HT1080 (cell line): Measurements from ENCODE around the gene FMN2. TPM values are rescaled to one million over a fixed set of nuclear protein-coding genes. Genes with fewer than 3 reads are reported as not detected.
A peak's percentile ranks its signal among the peaks of the same experiment; 100 is the strongest.

ENCODE experiments used
- DNase-seq: peaks from one replicate; pipeline ENCODE4 v3.0.0-alpha.2; 2015; ENCODE audit warnings: low read depth
- total RNA-seq: library from RNA; depleted of rRNA; stranded (reverse); fragments of >200 nt; shearing (Covaris generic); gene quantifications from 2 replicates; pipeline ENCODE4 v1.2.3, GENCODE V29; 2014

FMN2 gene
- total RNA-seq, 1 experiment from 2014 or later: 1.3 TPM

DNA sequence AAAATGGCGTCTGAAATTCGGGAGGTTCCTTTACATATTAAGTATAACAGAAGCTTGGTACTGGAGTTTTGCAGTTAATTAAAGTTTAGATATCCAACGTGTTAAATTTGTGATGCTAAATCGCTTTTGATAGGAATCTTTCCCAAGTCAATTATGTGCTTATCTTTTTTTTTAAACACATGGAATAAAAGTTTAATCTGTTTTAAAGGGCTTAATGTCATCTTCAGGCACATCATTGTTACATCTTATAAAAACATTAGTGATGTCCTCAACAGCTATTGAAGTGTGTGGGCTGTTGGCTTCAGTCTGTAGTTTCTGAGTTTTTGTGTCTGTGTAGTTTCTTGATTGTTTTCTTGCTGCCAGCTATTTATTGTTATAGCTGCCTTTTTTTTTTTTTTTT, 5.3 kb downstream of the FMN2 start:
- no peak for DNase-seq

DNA sequence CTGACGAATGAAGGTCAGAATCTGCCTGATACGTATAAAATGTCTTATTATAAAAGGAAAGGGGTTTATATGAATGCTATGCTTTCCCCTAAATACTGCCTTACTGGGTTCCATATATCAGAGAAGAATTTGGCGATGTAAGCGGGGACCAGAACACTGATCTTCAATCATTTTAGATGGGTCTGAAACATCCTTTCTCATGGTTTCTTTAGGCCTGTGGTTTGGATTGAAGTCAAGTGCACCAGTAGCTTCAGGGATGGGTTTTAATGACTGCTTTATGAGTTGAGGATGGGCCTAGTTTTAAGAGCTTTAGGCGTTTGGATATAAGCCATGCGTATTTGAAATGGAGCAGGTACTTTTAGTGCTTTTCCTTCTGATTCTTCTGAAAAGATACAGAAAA, 6.9 kb downstream of the FMN2 start:
- DNase-seq: no peak

DNA sequence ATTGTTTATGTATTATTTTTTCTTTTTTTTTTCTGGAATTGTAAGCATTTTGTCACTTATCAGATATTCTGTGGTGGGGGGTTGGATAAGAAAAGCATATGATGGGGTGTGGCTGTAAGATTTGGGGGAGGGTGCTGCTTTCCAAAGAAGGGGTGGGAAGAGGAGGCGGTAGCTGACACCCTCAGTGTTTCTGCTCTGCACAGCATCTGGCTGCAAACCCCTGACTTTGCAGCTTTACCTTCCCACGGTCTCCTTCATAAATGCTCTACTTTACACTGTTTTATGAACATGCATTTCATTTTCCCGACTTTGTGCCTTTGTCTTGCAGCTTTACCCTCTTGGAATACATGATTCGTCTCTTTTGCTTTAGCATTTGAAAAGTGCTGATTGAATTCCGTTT, 7.6 kb downstream of the FMN2 start:
- no peak for DNase-seq

GRCh38 chr1:240099748-240100147, 8.1 kb downstream of the FMN2 start:
- no peak for DNase-seq

DNA sequence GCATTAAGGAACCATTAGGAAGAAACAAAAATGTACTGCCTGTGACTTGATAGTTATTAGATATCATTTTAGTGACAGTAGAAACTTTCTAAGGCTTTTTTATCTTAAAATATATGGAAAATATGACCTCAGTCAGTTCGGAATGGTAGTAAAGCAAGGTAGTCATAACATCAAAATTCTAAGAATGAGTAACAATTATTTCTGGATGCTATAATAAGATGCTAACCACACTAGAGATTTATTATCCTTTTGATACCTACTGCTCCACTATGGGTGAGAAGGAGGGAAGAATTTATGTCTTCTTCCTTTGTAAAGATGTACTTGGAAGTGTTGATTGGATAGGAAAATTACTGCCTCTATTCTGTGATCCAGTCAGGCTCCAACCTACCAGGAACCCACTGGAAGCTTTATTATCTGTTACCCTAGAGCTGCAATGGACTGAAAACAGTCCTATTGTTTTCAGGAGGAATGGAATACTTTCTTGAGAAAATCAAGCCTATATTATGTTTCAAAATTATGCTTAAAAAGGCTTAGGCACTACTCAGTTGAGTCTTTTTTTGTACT, 8.8 kb downstream of the FMN2 start:
- peak; percentile 49 for DNase-seq

- no peak for DNase-seq
Measured at GRCh38 chr1:240101306-240101705, 9.6 kb downstream of the FMN2 start.

GRCh38 chr1:240101737-240102136, 10.1 kb downstream of the FMN2 start:
- DNase-seq: no peak

DNA sequence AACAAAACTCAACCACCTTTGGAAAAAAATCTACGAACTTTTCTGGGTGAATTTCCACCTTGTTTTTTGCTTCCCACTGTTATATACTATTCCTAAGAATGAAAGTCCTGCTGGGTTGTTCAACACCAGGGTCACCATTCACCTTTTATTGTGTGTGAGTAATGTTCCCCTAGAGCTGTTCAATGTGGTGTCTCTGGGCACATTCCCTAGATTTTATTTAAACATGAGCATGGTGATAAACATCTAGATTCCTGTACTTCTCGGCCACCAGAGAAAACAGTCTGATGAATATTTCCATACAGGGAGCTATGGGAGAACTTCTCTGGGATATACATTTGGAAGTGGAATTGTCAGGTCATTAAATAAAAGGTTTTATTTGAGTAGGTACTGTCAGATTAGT, 13.0 kb downstream of the FMN2 start:
- DNase-seq: no peak

DNA sequence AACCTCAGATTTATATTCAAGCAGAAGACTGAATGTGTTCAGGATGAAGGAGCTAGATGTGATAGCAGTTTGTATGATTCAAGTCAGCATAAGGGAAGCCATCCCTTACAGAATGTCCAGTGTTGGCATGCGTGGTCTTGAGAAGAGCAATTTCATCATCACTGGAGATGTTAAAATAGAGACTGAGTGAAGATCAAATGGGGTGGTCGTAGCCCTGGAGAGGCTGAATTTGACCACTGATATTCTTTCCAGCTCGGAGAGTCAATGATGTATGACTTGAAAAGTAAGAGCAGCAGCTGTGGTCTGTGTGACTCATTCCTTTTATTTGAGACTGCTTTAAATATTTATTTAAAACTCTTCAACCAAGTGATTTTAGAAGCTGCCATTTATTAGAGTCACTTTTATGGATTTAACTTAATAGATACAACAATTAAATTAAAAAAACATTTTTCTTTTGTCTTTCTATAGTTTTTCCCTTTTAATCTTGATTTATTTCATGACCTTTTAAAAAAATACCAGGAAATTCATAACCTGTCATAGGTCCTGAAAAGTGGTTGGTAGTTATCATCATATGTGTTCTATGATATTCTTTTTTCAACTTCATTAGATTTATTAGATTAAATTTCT, 15.5 kb downstream of the FMN2 start:
- DNase-seq: peak; percentile 52

- no peak for DNase-seq
Measured at GRCh38 chr1:240109130-240109529, 17.4 kb downstream of the FMN2 start.

- no peak for DNase-seq
Measured at GRCh38 chr1:240109920-240110636, 18.4 kb downstream of the FMN2 start.

- no peak for DNase-seq
Measured at GRCh38 chr1:240111558-240111957, 19.9 kb downstream of the FMN2 start.

- no peak for DNase-seq
Measured at GRCh38 chr1:240114222-240114621, 22.5 kb downstream of the FMN2 start.

- no peak for DNase-seq
Measured at GRCh38 chr1:240115831-240116230, 24.1 kb downstream of the FMN2 start.

GRCh38 chr1:240116831-240117769, 25.4 kb downstream of the FMN2 start:
- peak; percentile 30 for DNase-seq

- no peak for DNase-seq
Measured at GRCh38 chr1:240117930-240118329, 26.2 kb downstream of the FMN2 start.

GRCh38 chr1:240122639-240123613, 31.2 kb downstream of the FMN2 start:
- peak; percentile 20 for DNase-seq

GRCh38 chr1:240126821-240127220, 35.1 kb downstream of the FMN2 start:
- peak; percentile 73 for DNase-seq

GRCh38 chr1:240128366-240128765, 36.7 kb downstream of the FMN2 start:
- no peak for DNase-seq

DNA sequence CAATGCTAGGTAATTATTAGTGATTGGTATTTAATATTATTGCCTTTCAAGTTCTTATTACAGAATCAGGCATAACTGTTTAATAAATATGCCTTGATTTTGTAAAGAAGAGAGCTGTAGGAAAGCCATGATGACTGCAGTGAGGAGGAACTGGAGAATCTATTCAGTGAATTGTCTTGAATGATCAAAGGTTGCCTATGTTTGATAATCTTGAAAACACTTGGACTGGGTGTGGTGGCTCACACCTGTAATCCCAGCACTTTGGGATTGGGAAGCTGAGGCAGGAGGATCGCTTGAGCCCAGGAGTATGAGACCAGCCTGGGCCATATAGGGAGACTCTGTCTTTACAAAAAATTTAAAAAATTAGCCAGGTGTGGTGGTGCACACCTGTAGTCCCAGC, 42.4 kb downstream of the FMN2 start:
- no peak for DNase-seq

DNA sequence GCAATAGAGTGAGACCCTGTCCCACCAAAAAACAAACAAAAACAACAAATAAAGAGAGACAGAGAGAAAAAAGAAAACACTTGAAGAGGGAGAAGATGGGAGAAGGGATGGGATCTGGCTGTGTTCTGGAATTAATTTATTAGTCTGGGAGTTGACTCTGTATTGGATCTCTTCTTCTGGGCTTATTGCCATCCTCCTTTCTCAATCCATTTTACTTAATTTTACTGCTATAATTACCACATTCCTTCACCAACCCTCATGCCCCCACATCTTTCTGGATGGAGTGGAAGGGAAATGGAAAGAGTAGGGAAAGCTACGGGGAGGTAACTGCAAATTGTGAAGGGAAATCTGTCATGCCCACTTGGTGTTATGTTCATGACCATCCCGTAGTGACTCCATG, 42.9 kb downstream of the FMN2 start:
- no peak for DNase-seq
